Activated CD8-positive, alpha-beta memory T cell treated with anti-CD3 and anti-CD28 coated beads for 1 hour (primary cell): ENCODE results near the gene PARP3.

Source experiments
- DNase-seq, 2 donors: peaks; one replicate each; pipeline ENCODE4 v3.0.0-alpha.2; 2020; ENCODE audit warnings: low read depth in 1 of 2; ENCODE audit errors: extremely low read depth in 1 of 2

PARP3 gene

GRCh38 chr3:51966016-51966415 is 23.9 kb downstream of the PARP3 start:
- no peak for DNase-seq

- no peak for DNase-seq
Measured at GRCh38 chr3:51966486-51966885, 24.3 kb downstream of the PARP3 start.

GRCh38 chr3:51966922-51967383 is 24.8 kb downstream of the PARP3 start:
- DNase-seq = no peak

GRCh38 chr3:51967384-51968169 is 25.4 kb downstream of the PARP3 start, which contains the start of gene PCBP4:
Gene PCBP4, minus strand, starts transcription at chr3:51967454. Its CDS starts 6,214 bp downstream, at chr3:51961240.
- no peak for DNase-seq

- DNase-seq = no peak
Measured at GRCh38 chr3:51968170-51968775, 26.1 kb downstream of the PARP3 start.

- DNase-seq = no peak
Measured at GRCh38 chr3:51968883-51969678, 26.9 kb downstream of the PARP3 start.

- DNase-seq = no peak
Measured at GRCh38 chr3:51969841-51970240, 27.7 kb downstream of the PARP3 start.

- no peak for DNase-seq
Measured at GRCh38 chr3:51970606-51971300, 28.6 kb downstream of the PARP3 start.

GRCh38 chr3:51971350-51971749 is 29.2 kb downstream of the PARP3 start:
- no peak for DNase-seq

GRCh38 chr3:51974277-51974962 is 32.3 kb downstream of the PARP3 start:
- no peak for DNase-seq

GRCh38 chr3:51974963-51975851 is 33.0 kb downstream of the PARP3 start, which contains the start of gene ABHD14A:
Gene ABHD14A, plus strand, starts transcription at chr3:51975064. Its CDS starts 72 bp downstream, at chr3:51975136.
- DNase-seq = peak in 1 of 2 donors; percentile 54

GRCh38 chr3:51975852-51976549 is 33.8 kb downstream of the PARP3 start:
- no peak for DNase-seq

- DNase-seq = no peak
Measured at GRCh38 chr3:51977446-51978142, 35.4 kb downstream of the PARP3 start.

- no peak for DNase-seq
Measured at GRCh38 chr3:51978143-51978502, 36.0 kb downstream of the PARP3 start.

- DNase-seq = no peak
Measured at GRCh38 chr3:51980253-51980652, 38.1 kb downstream of the PARP3 start.

- no peak for DNase-seq
Measured at GRCh38 chr3:51982352-51982837, 40.2 kb downstream of the PARP3 start.

GRCh38 chr3:51982838-51983577 is 40.8 kb downstream of the PARP3 start, which contains the start of gene ACY1:
Gene ACY1, plus strand, starts transcription at chr3:51983535. Its CDS starts 530 bp downstream, at chr3:51984065.
- peak; percentile 30 to 43 for DNase-seq
